Stimulated activated CD4-positive, alpha-beta T cell treated with anti-CD3 and anti-CD28 coated beads, Interleukin-2, amount 100 ng/mL, for 4 hours (primary cell): ENCODE measurements around the gene TTC39A.

Experiments used
- DNase-seq: peaks from one replicate; pipeline ENCODE4 v3.0.0-alpha.2; 2020; ENCODE audit warnings: low read depth

The TTC39A gene

DNA sequence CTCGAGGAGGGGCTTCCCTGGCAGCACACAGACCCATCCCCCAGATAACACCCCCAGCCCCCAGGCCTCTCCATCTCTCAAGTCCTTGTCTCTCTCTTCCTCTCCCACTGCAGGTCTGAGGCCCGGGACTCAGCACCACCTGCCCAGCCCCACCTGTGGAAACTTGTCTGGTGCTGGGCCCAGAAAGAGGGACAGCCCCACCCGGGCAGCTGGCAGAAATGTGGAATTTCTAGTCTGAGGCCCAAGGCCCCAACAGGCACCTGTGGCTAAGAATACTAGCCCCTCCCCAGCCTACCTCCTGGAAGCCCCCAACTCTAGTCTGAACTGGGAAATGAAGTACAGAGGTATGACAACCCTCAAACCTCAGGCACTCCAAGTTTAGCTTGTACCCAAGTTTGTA, 15.4 kb downstream of the TTC39A start:
- DNase-seq: no peak

DNA sequence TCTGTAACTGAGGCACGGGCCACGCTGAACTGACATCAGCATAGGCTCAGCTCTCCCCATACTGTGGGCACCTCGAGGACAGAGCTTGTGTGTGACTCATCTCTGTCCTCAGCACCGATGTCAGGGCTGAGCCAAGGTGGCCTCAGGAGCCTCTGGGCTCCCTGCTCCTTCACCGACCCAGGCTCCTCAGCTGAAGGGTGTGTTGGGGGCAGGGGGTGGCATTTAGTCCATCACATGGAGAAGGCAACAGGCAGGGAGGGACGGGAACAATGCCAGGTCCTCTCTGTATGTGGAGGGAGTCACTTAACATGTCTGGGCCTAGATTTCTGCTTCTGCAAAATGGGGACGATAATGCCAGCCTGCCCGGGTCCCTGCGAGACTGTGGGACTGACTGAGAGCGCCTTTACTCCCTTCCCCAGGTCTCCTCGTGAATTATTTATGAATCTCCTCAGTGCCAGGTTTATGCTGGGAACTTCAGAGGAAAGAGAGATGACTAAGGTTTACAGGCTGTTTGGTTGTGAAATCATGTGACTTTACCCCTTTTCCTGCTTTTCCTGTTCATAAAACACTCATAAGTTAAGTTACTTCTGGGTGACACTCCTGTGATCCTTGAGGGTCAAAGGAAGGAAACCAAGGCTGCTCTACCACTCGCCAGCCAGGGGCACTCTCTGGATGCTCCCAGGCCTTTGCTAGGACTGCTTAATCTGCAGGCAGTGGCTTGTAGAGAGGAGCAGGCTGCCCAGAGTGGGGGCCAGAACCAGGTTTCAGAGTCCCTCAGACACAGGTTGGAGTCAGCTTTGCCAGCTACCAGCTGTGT, 16.2 kb downstream of the TTC39A start:
- no peak for DNase-seq

GRCh38 chr1:51313268-51313852, 17.0 kb downstream of the TTC39A start:
- no peak for DNase-seq

DNA sequence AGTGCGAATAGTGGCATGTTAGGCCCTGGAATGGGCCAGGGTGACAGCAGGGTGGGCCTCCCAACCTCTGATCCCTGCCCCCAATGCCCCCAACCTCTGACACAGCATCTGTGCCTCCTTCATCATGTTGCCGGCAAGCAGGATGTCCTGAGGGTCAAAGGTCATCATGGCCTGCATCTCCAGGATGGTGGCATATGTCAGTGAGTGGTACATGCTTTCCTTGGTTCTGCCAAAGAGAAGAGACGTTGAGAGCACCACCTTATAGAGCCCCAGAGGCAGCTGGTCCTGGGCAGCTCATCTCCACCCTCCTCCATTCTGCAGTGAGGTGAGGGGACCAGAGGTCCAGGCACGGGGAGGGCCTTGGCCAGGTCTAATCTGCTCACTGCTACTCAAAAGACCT, 17.6 kb downstream of the TTC39A start:
- DNase-seq: no peak

GRCh38 chr1:51311826-51312225, 18.5 kb downstream of the TTC39A start:
- DNase-seq: no peak

DNA sequence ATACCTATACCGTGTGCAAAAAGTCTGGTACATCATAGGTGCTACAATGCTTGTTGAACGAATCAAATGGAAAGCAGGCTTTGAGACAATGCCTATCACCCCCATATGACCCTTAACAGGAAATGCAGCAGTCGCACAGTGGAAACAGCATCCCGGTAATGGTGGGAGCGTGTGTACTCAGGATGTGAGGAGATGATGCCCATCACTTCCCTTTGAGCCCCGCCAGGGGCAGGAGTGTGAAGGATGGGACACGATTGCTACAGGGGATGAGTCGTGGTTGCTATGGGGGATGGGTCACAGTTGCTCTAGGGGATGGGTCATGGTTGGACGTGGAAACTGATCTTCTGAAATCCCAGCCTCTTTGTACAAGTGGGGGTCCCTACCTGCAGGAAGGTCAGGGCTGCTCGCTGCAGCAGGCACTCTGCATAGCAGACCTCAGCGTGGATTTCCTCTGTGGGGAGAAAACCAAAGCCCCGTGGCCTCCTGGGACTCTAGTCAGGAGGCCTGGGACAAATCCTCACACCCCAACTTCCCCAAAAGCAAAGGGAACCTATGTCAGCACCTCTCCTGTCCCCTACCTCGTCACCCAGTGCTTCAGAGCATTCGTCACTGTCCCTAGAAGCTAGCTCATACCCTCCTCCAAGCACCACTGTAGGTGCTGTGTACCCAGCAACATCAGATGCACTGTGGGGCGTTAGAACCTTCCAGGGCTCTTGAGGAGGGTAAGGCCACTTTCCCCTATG, 19.3 kb downstream of the TTC39A start:
- no peak for DNase-seq

DNA sequence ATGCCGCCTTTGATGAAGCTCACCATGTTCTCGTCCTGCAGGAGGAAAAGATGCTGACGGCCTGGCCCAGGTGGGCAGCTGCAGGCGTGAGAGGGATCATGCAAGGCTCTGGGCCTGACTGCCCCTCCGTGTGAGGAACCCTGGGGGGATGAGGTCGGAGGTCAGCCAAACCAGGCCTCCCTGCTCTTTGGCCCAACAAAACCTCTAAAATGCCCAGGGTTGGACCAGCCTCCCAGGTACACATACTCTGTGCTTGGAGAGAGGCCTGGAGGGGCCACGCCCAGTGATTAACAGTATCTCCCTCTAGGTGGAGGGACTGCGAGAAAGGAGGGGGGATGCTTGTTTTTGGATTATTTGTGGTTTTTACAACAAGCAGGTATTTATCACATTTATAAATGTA, 21.1 kb downstream of the TTC39A start:
- no peak for DNase-seq

- no peak for DNase-seq
These were observed 21.7 kb downstream of the TTC39A start for GRCh38 chr1:51308636-51309035.

DNA sequence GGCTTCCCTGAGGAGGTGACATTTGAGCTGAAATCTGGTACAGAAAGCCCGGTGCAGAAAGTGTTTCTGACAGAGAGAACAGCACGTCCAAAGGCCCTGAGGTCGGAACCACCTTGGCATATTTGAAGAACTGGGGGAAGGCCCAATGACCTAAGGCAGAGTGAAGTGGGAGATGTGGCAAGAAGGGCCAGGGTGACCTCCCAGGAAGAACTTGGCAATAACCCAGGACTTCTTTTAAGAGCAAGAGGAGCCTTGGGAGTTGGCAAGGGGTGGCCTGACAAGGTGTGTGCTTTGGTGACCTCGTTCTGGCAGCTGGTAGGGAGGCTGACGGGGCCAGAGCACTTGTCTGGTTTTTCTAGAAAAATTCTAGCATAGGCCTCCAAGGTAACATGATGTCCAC, 23.4 kb downstream of the TTC39A start:
- DNase-seq: no peak

DNA sequence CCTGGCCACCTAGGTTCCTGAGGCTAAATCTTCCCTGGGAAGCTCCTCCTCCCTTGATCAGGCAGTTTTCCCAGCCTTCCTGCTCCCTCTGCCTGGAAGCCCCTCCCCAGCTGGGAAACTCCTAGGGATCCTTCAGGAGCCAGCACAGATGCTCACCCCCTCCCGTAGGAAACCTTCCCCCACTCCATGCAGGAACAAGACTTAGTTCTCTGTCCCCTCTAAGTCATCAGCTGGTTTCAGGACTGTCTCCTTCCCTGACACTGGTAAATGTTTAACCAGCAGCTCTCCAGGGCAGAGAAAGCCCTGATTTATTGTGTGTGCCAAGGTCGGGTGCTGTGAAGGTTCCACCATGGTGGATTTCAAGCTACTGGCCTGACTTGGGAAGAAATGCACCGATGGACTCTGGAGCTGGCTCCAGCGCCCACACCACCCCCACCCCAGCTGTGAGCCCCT, 25.0 kb downstream of the TTC39A start:
- DNase-seq: no peak

GRCh38 chr1:51304360-51304759, 26.0 kb downstream of the TTC39A start:
- no peak for DNase-seq

GRCh38 chr1:51303751-51304251, 26.6 kb downstream of the TTC39A start:
- no peak for DNase-seq

GRCh38 chr1:51303315-51303714, 27.0 kb downstream of the TTC39A start:
- no peak for DNase-seq

GRCh38 chr1:51302746-51303145, 27.6 kb downstream of the TTC39A start:
- no peak for DNase-seq

DNA sequence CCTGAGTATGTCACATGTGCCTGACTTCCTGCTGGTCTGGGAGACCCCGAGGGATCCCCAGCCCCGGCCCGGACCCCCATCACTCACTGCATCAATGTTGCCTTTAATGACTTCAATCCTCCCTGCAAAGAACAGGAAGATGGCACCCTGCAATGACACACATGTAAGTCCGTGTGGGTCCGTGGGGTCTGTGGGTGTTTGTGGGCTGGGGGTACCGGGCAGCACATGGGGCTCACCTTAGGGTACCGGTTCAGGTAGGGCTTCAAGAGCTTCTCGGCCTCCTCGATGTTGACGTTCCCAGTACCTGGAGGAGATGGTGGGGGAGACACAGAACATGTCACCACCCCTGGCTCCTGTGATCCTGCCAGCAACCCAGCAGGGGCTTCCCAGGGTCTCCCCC, 28.1 kb downstream of the TTC39A start:
- DNase-seq: no peak

DNA sequence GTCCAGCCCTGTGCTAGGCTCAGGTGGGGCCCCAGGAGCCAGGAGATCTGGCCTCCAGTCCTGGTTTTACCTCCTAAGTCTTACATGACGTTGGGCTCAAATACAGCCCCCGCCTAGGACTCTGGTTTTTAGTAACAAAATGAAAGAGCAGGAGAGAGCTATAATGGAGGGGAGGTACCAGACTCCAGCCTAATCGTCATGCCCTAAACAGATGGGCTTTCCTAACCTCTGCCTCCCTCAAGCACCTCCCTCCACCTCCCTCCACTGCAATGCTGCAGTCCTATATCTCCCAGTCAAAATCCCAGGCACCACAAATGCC, 28.6 kb downstream of the TTC39A start:
- DNase-seq: no peak

DNA sequence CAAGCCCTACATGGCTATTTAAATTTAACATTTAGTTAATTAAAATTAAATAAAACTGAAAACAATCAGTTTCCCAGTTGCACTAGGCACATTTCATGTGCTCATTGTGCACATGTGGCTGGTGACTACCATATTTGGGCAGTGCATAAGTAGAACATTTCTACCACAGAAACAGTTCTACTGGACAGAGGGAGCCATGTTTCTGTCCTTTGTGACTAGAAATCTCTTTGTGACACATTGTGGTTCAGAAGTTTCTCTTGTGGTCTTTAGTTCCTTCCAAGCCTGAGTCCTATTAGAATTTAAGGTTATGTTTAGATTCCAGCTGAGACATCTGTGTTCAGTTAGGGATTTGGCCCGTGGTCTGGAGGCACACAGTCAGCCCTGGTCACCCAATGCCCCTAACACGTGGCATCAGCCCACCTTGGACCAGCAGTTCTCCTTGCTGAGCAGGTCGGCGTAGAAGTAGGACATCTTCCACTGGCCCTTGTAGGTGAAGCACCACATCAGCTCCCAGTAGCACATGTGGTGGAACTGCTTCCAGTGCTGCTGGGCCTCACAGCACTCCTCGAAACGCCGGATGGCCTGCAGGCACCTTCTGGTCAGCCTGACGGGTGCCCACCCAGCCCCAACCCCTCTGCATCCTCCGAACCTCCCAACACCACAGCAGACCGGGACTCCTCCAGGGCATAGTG, 29.1 kb downstream of the TTC39A start:
- DNase-seq: no peak

DNA sequence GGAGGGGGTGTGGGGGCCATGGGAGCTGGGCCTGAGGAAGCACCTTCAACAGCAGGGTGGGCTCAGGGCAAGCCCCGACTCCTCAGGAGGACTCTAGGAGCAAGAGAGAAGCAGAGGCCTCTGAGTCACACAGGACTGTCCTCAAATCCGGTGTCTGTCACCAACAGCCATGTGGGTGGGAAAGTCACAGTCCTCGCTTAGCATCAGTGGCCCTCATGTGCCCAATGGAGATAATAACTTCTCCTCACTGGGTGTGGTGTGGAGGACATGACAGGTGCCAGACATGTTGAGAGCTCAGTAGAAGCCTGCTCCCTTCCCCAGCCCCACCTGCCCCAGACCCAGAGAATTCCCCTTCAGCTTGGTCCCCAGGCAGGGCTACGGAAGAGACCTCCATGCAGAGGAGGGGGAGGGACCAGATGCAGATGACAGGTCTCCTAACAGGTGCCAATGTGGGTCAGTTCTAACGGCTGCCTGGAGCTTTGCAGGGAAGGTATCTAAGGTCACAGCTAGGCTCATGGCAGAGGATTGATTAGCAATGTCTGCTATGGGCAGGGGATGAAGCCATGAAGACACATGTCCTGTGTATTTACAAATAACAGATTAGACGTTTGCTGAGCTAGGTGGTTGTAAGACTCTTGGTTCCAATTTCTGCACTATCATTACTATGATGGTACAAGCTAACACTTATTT, 30.2 kb downstream of the TTC39A start:
- DNase-seq: no peak

GRCh38 chr1:51299185-51299885, 31.0 kb downstream of the TTC39A start:
- no peak for DNase-seq

DNA sequence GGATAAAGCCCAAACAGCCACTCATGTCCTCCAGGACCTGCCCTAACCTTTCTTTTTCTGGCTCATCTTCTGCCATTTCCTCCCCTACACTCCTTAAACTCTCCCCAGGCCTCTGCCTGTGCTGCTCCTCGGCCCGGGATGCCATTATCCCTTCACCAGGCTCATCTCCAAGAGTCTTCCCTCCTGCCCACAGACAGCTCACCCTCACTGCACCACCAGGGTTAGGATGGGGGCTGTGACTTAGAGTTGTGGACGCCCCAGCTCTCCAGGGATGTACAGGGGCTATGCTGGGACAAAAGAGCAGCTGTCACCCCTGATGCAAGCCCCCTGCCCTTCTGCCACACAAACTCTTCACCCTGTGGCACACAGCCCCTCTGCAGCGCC, 32.0 kb downstream of the TTC39A start:
- DNase-seq: no peak
